NCI-H446 (cell line): ENCODE measurements around the gene CCDC51.
"Not testable (repeated sequence)": the region's sequence is repeated elsewhere in the genome, so short reads cannot be mapped to it uniquely, and the experiment has no call there.

Experiments
- DNase-seq, 2 experiments: peaks; one replicate each; lab custom pipeline; 2025; lab: John Stamatoyannopoulos, UW

Gene CCDC51, protein sequence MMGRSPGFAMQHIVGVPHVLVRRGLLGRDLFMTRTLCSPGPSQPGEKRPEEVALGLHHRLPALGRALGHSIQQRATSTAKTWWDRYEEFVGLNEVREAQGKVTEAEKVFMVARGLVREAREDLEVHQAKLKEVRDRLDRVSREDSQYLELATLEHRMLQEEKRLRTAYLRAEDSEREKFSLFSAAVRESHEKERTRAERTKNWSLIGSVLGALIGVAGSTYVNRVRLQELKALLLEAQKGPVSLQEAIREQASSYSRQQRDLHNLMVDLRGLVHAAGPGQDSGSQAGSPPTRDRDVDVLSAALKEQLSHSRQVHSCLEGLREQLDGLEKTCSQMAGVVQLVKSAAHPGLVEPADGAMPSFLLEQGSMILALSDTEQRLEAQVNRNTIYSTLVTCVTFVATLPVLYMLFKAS

DNA sequence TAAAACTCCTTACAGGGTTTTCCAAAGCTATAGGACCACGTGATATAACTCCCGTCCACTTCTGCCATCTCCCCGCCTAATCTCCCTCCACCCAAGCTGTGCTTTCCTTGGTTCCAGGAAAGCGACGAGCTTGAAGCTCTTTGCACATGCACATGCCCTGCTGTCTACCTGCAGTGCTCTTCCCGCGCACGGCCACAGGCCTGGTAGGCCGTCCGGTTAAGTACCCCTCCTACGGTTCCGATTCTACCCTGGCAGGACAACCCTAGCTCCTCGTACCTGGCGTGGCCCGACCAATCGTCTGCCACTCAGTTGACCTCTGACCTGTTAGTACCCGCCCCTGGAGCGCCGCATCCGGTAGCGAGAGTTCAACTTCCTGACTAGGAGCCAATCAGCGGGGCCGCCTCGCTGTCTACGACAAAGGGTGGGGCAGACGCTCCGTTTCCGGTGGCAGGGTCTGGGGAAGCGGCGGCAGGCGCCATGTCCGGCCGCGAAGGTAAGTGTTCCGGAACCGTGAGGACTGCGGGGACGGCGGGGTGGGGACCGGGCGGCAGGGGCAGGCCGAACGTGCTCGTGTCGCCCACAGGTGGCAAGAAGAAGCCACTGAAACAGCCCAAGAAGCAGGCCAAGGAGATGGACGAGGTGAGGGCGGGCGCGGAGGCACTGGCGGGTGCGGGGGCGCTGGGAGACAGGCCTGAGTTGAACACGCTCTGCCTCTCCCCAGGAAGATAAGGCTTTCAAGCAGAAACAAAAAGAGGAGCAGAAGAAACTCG lies at the start of gene CCDC51, which contains the start of gene TMA7:
Gene CCDC51, minus strand, starts transcription at position 300 of the 770 bp plus-strand sequence. CDS start 4,991 bp downstream, outside the sequence.
Gene TMA7, plus strand, starts transcription at position 438 of the 770 bp plus-strand sequence. Its CDS starts 40 bp downstream, at position 478.
- peak; percentile 88 to 93 for DNase-seq

GRCh38 chr3:48486952-48487351 lies 47.0 kb upstream of the CCDC51 start:
- no peak for DNase-seq

GRCh38 chr3:48482822-48483221 lies 42.9 kb upstream of the CCDC51 start:
- not testable (repeated sequence) for DNase-seq

GRCh38 chr3:48480891-48481290 lies 41.0 kb upstream of the CCDC51 start:
- not testable (repeated sequence) for DNase-seq

GRCh38 chr3:48478626-48479555 lies 39.0 kb upstream of the CCDC51 start:
- no peak for DNase-seq

DNA sequence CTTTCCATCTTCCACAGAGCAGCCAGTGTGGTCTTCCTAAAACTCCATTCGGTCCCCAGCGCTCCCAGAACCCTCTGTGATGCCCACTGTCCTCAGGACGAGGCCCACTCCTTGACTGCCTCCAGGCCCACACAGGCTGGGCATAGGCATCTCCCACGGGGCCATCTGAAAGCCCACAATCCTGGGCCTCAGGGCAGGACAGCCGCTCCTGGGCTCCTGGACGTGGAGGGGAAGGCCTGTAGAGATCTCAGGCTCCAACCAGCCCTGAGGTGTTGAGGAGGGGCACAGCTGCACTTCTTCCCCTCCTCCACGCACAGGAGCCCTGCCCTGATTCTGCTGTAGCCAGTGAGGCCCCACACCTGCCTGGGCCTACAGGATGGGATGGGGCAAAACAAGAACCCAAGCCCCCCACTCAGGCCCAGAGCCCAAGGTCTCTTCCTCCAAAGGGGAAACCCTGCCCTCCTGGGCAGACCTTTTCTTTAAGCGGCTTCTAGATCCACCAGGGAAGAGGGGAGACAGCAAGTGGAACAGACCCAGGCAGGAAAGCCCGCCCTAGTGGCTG lies 38.1 kb upstream of the CCDC51 start:
- DNase-seq = no peak

- DNase-seq = no peak
Observed at GRCh38 chr3:48476426-48477053, 36.6 kb upstream of the CCDC51 start.

DNA sequence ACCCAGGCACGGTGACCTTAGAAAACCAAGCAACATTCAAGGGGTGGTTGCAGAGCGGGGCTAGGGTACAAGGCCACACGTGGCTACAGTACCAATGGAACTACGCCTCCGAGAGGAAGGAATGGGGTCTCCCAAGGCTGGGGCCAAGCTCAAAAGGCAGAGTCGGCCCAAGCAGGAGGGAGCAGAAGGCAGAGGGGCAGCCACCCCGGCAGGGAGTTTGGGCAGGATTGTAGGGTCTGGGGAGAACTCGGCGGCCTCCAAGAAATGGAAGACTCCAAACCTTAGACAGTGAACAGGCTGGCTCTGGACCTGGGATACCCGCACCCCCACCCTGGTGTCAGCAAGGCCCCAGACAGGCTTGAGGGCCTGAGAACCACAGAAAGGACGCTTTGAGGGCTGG lies 35.3 kb upstream of the CCDC51 start:
- DNase-seq = no peak

DNA sequence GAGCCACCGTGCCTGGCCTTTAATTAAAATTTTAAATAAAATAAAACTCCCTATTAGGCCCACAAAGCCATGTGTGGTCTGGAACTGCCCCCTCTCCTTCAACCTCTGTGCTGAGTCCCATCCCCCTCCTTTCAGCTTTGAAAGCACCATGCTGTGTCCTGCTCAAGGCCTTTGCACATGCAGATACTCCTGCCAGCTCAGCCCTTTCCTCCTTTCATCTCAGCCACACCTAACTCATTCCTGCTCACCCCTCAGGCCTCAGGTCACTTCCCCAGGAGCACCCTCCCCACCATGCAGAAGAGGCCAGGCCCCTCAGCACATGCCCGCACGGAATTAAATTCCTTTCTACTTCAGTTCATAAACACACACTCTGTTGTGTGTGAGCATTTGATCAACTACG lies 34.7 kb upstream of the CCDC51 start:
- DNase-seq = no peak

DNA sequence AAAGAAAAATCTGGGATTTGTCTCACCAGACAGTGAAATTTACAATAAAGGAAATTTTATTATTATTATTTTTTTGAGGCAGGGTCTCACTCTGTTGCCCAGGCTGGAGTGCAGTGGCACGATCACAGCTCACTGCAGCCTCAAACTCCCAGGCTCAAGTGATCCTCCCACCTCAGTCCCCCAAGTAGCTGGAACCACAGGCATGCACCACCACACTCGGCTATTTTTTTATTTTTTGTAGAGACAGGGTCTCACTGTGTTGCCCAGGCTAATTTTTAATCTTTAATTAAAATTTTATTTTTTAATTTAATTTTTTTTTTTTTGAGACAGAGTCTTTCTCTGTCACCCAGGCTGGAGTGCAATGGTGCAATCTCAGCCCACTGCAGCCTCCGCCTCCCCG lies 34.1 kb upstream of the CCDC51 start:
- not testable (repeated sequence) for DNase-seq

DNA sequence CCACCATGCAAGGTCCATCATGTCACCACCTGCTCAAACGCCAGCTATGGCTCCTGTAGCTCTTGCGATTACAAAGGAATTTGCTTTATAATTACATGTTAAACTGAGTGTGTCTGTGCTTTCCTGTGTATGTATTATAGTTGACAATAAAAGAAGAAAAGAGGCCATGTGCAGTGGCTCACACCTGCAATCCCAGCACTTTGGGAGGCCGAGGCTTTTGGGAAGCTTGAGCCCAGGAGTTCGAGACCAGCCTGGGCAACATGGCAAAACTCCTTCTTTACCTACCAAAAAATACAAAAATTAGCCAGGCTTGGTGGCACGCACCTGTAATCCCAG lies 33.7 kb upstream of the CCDC51 start:
- no peak for DNase-seq

- peak; percentile 10 to 66 for DNase-seq
Observed at GRCh38 chr3:48472923-48473616, 33.2 kb upstream of the CCDC51 start.

DNA sequence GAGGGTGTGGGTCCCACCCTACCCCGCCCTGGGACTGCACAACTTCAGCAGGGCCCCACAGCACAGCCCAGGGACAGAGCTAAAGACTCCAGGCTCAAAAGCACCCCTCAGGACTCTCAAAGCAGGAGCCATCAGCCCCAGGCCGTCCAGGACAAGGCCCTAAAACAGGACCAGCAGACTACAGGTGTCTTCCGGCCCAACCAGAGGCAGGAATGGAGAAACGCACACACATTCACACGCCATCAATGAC lies 32.7 kb upstream of the CCDC51 start:
- DNase-seq = no peak

- DNase-seq = no peak
Observed at GRCh38 chr3:48470286-48470685, 30.4 kb upstream of the CCDC51 start.

GRCh38 chr3:48469046-48469915 lies 29.4 kb upstream of the CCDC51 start:
- no peak for DNase-seq

GRCh38 chr3:48468329-48468731 lies 28.4 kb upstream of the CCDC51 start:
- DNase-seq = no peak

DNA sequence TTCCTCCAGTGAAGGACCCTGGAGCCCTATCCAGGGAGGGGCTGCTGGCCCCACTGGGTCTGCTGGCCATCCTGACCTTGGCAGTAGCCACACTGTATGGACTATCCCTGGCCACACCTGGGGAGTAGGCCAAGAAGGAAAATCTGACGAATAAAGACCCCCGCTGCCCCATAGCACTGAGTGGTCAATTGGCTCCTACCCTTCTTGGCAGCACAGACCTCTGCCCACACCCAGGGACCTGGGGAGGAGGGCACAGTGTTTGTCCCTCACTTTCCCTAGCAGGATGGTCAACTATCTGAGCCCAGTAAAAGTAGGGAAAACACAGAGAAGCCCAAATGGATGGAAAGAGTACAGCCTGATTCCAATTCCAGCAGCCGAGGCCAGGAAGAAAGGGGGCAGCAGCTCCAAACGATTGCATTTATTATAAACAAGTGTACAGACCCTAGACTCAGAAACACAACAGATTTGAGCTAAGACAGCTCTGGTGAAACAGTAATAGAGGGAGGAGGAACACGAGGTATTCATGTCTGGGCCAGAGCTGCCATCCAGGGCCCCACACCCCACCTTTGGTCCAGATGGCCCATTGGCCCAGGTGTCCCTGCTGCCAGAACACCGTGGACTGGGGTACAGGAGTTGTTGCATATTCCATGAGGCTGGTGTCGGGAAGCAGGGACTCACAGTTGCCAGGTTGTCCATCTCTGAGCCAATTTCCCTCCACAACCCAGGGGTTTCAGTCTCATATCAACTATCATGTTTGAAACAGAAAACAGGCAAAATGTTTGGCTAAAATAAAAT lies 27.8 kb upstream of the CCDC51 start:
- no peak for DNase-seq

DNA sequence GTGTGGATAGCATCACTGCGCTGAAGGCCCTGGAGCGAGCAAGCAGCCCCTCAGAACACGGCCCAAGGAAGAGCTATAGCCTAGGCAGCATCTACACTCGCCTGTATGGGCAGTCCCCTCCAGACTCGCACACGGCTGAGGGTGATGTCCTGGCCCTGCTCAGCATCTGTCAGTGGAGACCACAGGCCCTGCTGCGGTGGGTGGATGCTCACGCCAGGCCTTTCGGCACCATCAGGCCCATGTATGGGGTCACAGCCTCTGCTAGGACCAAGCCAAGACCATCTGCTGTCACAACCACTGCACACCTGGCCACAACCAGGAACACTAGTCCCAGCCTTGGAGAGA lies 27.2 kb upstream of the CCDC51 start:
- DNase-seq = no peak
